ENCODE results near the gene SFXN5. TPM values are rescaled to one million over a fixed set of nuclear protein-coding genes. Genes with fewer than 3 reads are reported as not detected.

Gene SFXN5
- total RNA-seq, 6 experiments from 2014 or later: 10.2 to 17.0 (median 14.7) TPM

- Mint-ChIP-seq H3K9me3 (no peaks in the 10 kb centered on the region), H3K27ac (no peak overlapping the region), H3K4me3 (no peak overlapping the region), H3K36me3 (ENCODE audit: low read depth) (no peaks in the 10 kb centered on the region), H3K4me1 (ENCODE audit: low read depth) (no peaks in the 10 kb centered on the region), H3K27me3 (ENCODE audit: insufficient read depth) (peaks cover 24% of the 10 kb centered on the region)
- DNase-seq: no peak
- no peak for TF ChIP-seq CTCF (IDR thresholded peaks at IDR 0.05)
Observed at GRCh38 chr2:72932805-72933204, 138.7 kb downstream of the SFXN5 start.

GRCh38 chr2:72932045-72932740, 139.3 kb downstream of the SFXN5 start:
- Mint-ChIP-seq H3K27me3 (ENCODE audit: insufficient read depth) (peaks cover 20% of the 10 kb centered on the region), H3K27ac (no peak overlapping the region), H3K9me3 (no peaks in the 10 kb centered on the region), H3K36me3 (ENCODE audit: low read depth) (no peaks in the 10 kb centered on the region), H3K4me1 (ENCODE audit: low read depth) (no peaks in the 10 kb centered on the region), H3K4me3 (no peak overlapping the region)
- no peak for TF ChIP-seq CTCF (IDR thresholded peaks at IDR 0.05)
- DNase-seq: no peak

GRCh38 chr2:72931280-72931910, 140.1 kb downstream of the SFXN5 start:
- no peaks in the 10 kb centered on the region for H3K4me1 Mint-ChIP-seq (ENCODE audit: low read depth)
- no peak overlapping the region for H3K4me3 Mint-ChIP-seq
- no peak overlapping the region for H3K27ac Mint-ChIP-seq
- no peak for DNase-seq
- no peaks in the 10 kb centered on the region for H3K9me3 Mint-ChIP-seq
- no peak for TF ChIP-seq CTCF (IDR thresholded peaks at IDR 0.05)
- no peaks in the 10 kb centered on the region for H3K36me3 Mint-ChIP-seq (ENCODE audit: low read depth)
- H3K27me3 Mint-ChIP-seq (ENCODE audit: insufficient read depth): peaks cover 17% of the 10 kb centered on the region

GRCh38 chr2:72929010-72929409, 142.5 kb downstream of the SFXN5 start:
- Mint-ChIP-seq H3K36me3 (ENCODE audit: low read depth) (no peaks in the 10 kb centered on the region), H3K27ac (no peak overlapping the region), H3K27me3 (ENCODE audit: insufficient read depth) (peaks cover 20% of the 10 kb centered on the region), H3K9me3 (no peaks in the 10 kb centered on the region), H3K4me1 (ENCODE audit: low read depth) (no peaks in the 10 kb centered on the region), H3K4me3 (no peak overlapping the region)
- DNase-seq: no peak
- no peak for TF ChIP-seq CTCF (IDR thresholded peaks at IDR 0.05)

- H3K27me3 Mint-ChIP-seq (ENCODE audit: insufficient read depth): peaks cover 27% of the 10 kb centered on the region
- no peaks in the 10 kb centered on the region for H3K4me1 Mint-ChIP-seq (ENCODE audit: low read depth)
- no peak for TF ChIP-seq CTCF (IDR thresholded peaks at IDR 0.05)
- no peak overlapping the region for H3K27ac Mint-ChIP-seq
- DNase-seq: no peak
- no peaks in the 10 kb centered on the region for H3K9me3 Mint-ChIP-seq
- H3K4me3 Mint-ChIP-seq: no peak overlapping the region
- H3K36me3 Mint-ChIP-seq (ENCODE audit: low read depth): no peaks in the 10 kb centered on the region
Observed at GRCh38 chr2:72927619-72928550, 143.6 kb downstream of the SFXN5 start.
